IgD-negative memory B cell (primary cell): Measurements from ENCODE around the gene MKKS. TPM values are rescaled to one million over a fixed set of nuclear protein-coding genes. Genes with fewer than 3 reads are reported as not detected.
"Not testable (repeated sequence)": the region's sequence is repeated elsewhere in the genome, so short reads cannot be mapped to it uniquely, and the experiment has no call there.

Experiments used
- H3K27ac Mint-ChIP-seq, 3 donors: one replicate each; pipeline ENCODE4 v1.8.0; 2020 to 2022; ENCODE audit warnings: mild to moderate bottlenecking in 3 of 3, mixed read lengths in 3 of 3, moderate library complexity in 1 of 3
- H3K27me3 Mint-ChIP-seq: one replicate; pipeline ENCODE4 v1.8.0; 2021; ENCODE audit warnings: mixed read lengths
- H3K36me3 Mint-ChIP-seq: one replicate; pipeline ENCODE4 v1.8.0; 2020; ENCODE audit warnings: mild to moderate bottlenecking, mixed read lengths
- H3K4me1 Mint-ChIP-seq, 3 donors: one replicate each; pipeline ENCODE4 v1.8.0; 2020 to 2022; ENCODE audit warnings: mixed read lengths in 3 of 3, mild to moderate bottlenecking in 1 of 3
- H3K4me3 Mint-ChIP-seq, 4 donors: one replicate each; pipeline ENCODE4 v1.8.0; 2020 to 2022; ENCODE audit warnings: mild to moderate bottlenecking in 4 of 4, mixed read lengths in 4 of 4, moderate library complexity in 3 of 4
- H3K9me3 Mint-ChIP-seq, 3 donors: one replicate each; pipeline ENCODE4 v1.8.0; 2020 to 2021; ENCODE audit warnings: mixed read lengths in 3 of 3, mild to moderate bottlenecking in 1 of 3
- polyA plus RNA-seq: library from polyadenylated mRNA; unstranded; fragments of 300-500 nt; fragmentation: Illumina TruSeq; gene quantifications from one replicate; pipeline ENCODE4 v1.2.3, GENCODE V29; 2021

MKKS gene
- polyA plus RNA-seq, 1 donor from 2014 or later, result 30.4 TPM

DNA sequence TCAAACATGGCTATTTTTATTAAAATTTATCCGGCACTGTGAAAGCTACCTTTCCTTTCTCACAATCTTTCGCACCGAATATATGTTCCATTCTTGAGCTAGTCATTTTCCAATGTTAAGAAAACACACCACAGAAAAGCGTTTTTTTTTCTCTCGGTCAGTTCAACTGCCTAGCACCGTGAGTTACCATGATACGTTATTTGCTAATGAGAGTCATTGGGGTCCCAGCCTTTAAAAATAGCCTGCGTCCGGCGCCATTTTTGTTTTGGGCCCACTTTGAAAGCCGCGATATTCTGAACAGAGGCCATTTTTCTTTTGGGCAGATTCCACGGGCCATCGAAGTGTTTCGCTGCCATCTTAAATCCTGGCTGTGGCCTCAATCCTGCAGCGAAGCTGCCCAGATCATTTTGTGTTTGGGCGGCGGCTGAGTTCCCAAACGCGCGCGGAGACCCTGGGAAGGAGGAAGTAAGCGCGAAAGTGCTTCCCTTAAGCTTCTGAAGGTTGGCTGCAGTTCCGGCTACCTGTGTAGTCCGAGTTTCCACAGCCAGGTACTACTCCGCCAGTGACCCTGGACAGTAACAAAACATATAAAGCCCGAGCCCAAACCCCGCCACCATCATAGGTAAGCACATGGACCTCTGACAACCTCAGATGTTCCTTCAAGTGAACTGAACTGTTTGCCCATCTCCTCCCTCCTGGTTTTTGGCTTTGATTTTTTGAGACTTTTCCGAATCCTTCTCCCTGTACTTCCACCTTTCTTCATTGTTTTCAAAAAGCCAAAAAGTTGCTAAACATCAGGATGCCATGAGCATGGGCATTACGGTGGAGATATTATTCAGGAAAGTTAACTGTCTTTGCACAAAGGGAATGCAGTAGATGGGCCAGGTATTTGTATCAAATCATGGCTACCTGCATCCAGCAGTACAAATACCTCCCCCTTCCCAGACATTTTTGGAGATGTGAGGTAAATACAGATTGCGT lies 1.1 kb upstream of the MKKS start, which contains the start of gene SLX4IP:
SLX4IP (plus strand) TSS at position 474 of the 981 bp plus-strand sequence. CDS start 22,900 bp downstream, outside the sequence.
- H3K36me3 Mint-ChIP-seq, result no peaks in the 10 kb centered on the region
- peaks cover 27 to 45% (median 29%) of the 10 kb centered on the region in 3 donors for H3K4me1 Mint-ChIP-seq
- no peaks in the 10 kb centered on the region for H3K9me3 Mint-ChIP-seq
- H3K27ac Mint-ChIP-seq, result peak within 1 kb of the TSS; percentile 86 to 97 (median 95)
- peak within 1 kb of the TSS; percentile 91 to 100 (median 95) for H3K4me3 Mint-ChIP-seq
- no peaks in the 10 kb centered on the region for H3K27me3 Mint-ChIP-seq

DNA sequence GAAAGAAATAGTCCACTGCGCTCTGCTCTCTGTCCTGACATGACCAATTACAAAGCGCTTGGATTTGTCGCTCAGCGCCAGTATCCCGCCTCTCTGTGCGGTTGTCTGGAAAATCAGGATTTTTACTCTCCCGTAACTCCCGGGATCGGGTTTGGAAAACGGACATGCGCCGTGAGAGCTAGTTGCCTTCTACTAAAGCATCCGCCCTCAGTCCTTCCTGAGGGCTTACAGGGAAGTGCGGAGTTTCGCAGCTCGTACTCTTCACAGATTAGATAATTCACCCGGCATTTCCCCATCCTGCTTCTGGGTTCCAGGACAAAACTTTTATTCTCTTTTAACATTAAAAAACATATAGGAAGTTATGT lies 427 bp upstream of the MKKS start:
- Mint-ChIP-seq H3K4me3 (peak overlapping the region; percentile 91 to 100 (median 95)), H3K9me3 (no peaks in the 10 kb centered on the region), H3K36me3 (no peaks in the 10 kb centered on the region), H3K27ac (peak overlapping the region; percentile 86 to 97 (median 95)), H3K4me1 (peaks cover 28 to 47% (median 31%) of the 10 kb centered on the region in 3 donors), H3K27me3 (no peaks in the 10 kb centered on the region)

DNA sequence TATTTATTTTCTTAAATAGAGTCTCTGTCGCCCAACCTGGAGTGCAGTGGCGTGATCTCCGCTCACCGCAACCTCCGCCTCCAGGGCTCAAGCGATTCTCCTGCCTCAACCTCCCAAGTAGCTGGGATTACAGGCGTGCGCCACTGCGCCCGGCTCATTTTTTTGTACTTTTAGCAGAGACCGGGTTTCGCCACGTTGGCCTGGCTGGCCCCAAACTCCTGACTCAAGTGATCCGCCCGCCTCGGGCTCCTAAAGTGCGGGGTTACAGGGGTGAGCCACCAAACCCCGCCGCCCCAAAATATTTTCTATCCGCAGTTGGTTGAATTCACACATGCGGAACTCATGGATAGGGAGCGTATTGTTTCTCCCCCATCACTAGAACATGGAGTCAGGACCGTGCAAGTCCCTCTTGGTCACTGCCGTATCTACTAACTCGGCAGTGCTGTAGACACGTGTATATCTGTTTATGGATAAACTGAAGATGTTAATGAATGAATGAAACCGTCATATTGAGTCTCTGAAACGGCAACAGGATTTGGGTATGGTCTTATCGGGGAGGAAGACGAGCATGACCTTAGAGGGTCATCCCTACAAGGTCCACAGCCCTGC lies 904 bp downstream of the MKKS start:
- Mint-ChIP-seq H3K4me3 (peak overlapping the region; percentile 91 to 100 (median 95)), H3K27me3 (no peaks in the 10 kb centered on the region), H3K27ac (peak overlapping the region; percentile 86 to 97 (median 95))

DNA sequence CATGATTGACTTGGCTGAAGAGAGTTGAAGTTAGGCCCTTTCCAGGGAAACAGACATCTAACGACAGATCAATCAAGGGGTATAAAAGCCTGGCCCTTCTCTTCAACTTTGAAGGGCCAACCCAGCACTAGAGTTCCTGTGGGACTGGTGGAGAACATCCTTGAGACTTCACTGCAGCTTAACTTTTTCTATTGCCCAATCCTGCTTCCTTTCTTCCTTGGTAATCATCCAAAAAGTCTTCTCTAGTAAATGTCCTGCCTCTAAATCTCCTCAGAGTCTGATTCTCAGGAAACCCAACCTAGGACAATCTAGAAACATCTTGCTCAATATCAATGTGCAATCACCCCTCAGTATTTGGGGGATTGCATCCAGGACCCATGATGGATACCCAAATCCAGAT lies 1.9 kb downstream of the MKKS start:
- H3K4me3 Mint-ChIP-seq, result peak overlapping the region; percentile 19 to 74 (median 62)
- H3K4me1 Mint-ChIP-seq, result peaks cover 36 to 58% (median 44%) of the 10 kb centered on the region in 3 donors
- H3K27ac Mint-ChIP-seq, result peak overlapping the region; percentile 38 to 81 (median 60)
- H3K27me3 Mint-ChIP-seq, result no peaks in the 10 kb centered on the region
- no peaks in the 10 kb centered on the region for H3K36me3 Mint-ChIP-seq
- no peaks in the 10 kb centered on the region for H3K9me3 Mint-ChIP-seq

More for the DNA sequence above, 904 bp downstream of the MKKS start:
- Mint-ChIP-seq H3K9me3 (no peaks in the 10 kb centered on the region), H3K36me3 (no peaks in the 10 kb centered on the region), H3K4me1 (peaks cover 35 to 55% (median 40%) of the 10 kb centered on the region in 3 donors)

- Mint-ChIP-seq H3K27me3 (no peaks in the 10 kb centered on the region), H3K4me1 (peaks cover 38 to 56% (median 43%) of the 10 kb centered on the region in 3 donors), H3K4me3 (peak overlapping the region in 2 of 4 donors; percentile 17 to 74), H3K9me3 (no peaks in the 10 kb centered on the region), H3K27ac (peak overlapping the region in 2 of 3 donors; percentile 38 to 48), H3K36me3 (no peaks in the 10 kb centered on the region)
These were observed 3.3 kb downstream of the MKKS start for GRCh38 chr20:10430704-10431103.

- H3K27me3 Mint-ChIP-seq, result no peaks in the 10 kb centered on the region
- H3K4me3 Mint-ChIP-seq, result peak overlapping the region in 1 of 4 donors; percentile 74
- H3K27ac Mint-ChIP-seq, result peak overlapping the region; percentile 4 to 46 (median 38)
- H3K4me1 Mint-ChIP-seq, result peaks cover 32 to 49% (median 38%) of the 10 kb centered on the region in 3 donors
- H3K36me3 Mint-ChIP-seq, result no peaks in the 10 kb centered on the region
- H3K9me3 Mint-ChIP-seq, result no peaks in the 10 kb centered on the region
These were observed 4.0 kb downstream of the MKKS start for GRCh38 chr20:10430000-10430466.

- Mint-ChIP-seq H3K9me3 (no peaks in the 10 kb centered on the region), H3K27me3 (no peaks in the 10 kb centered on the region), H3K4me3 (peak overlapping the region in 2 of 4 donors; percentile 3 to 32), H3K4me1 (peaks cover 31 to 44% (median 38%) of the 10 kb centered on the region in 3 donors), H3K27ac (peak overlapping the region in 2 of 3 donors; percentile 21 to 46), H3K36me3 (no peaks in the 10 kb centered on the region)
These were observed 4.5 kb downstream of the MKKS start for GRCh38 chr20:10429443-10429981.

- peak overlapping the region in 1 of 3 donors; percentile 49 for H3K27ac Mint-ChIP-seq
These were observed 6.0 kb downstream of the MKKS start for GRCh38 chr20:10428008-10428407.

GRCh38 chr20:10427060-10427692 lies 6.8 kb downstream of the MKKS start:
- no peaks in the 10 kb centered on the region for H3K27me3 Mint-ChIP-seq
- no peak overlapping the region for H3K4me3 Mint-ChIP-seq
- no peaks in the 10 kb centered on the region for H3K9me3 Mint-ChIP-seq
- no peaks in the 10 kb centered on the region for H3K36me3 Mint-ChIP-seq
- peak overlapping the region in 1 of 3 donors; percentile 49 for H3K27ac Mint-ChIP-seq
- peaks cover 32 to 33% (median 33%) of the 10 kb centered on the region in 3 donors for H3K4me1 Mint-ChIP-seq

More at GRCh38 chr20:10428008-10428407, 6.0 kb downstream of the MKKS start:
- Mint-ChIP-seq H3K9me3 (no peaks in the 10 kb centered on the region), H3K36me3 (no peaks in the 10 kb centered on the region), H3K4me1 (peaks cover 33 to 35% (median 34%) of the 10 kb centered on the region in 3 donors), H3K27me3 (no peaks in the 10 kb centered on the region), H3K4me3 (peak overlapping the region in 1 of 4 donors; percentile 28)

GRCh38 chr20:10423735-10424134 lies 10.3 kb downstream of the MKKS start:
- Mint-ChIP-seq H3K27ac (no peak overlapping the region), H3K9me3 (no peaks in the 10 kb centered on the region), H3K4me1 (peaks cover 4 to 11% (median 11%) of the 10 kb centered on the region in 3 donors), H3K27me3 (no peaks in the 10 kb centered on the region), H3K4me3 (no peak overlapping the region), H3K36me3 (peaks cover 5% of the 10 kb centered on the region)

- Mint-ChIP-seq H3K27me3 (no peaks in the 10 kb centered on the region), H3K4me1 (peaks cover 15 to 24% (median 19%) of the 10 kb centered on the region in 3 donors), H3K9me3 (no peaks in the 10 kb centered on the region), H3K36me3 (peaks cover 12% of the 10 kb centered on the region), H3K4me3 (no peak overlapping the region), H3K27ac (no peak overlapping the region)
These were observed 14.4 kb downstream of the MKKS start for GRCh38 chr20:10419550-10420133.

DNA sequence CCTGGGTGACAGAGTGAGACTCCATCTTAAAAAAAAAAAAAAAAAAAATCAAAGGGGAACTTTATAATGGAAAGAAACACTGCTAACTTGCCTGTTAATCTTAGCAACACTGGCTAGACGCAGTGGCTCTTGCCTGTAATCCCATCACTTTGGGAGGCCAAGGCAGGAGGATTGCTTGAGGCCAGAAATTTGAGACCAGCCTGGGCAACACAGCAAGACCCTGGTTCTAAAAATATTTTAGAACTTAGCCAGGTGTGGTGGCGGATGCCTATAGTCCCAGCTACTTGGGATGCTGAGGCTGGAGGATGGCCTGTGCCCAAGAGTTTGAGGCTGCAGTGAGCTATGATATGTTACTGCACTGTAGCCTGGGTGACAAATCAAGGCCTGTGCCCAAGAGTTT lies 16.8 kb downstream of the MKKS start:
- Mint-ChIP-seq H3K4me1 (peaks cover 15 to 24% (median 20%) of the 10 kb centered on the region in 3 donors), H3K36me3 (peaks cover 12% of the 10 kb centered on the region)
- H3K4me3 Mint-ChIP-seq, H3K27ac Mint-ChIP-seq, H3K27me3 Mint-ChIP-seq, H3K9me3 Mint-ChIP-seq: not testable (repeated sequence)

DNA sequence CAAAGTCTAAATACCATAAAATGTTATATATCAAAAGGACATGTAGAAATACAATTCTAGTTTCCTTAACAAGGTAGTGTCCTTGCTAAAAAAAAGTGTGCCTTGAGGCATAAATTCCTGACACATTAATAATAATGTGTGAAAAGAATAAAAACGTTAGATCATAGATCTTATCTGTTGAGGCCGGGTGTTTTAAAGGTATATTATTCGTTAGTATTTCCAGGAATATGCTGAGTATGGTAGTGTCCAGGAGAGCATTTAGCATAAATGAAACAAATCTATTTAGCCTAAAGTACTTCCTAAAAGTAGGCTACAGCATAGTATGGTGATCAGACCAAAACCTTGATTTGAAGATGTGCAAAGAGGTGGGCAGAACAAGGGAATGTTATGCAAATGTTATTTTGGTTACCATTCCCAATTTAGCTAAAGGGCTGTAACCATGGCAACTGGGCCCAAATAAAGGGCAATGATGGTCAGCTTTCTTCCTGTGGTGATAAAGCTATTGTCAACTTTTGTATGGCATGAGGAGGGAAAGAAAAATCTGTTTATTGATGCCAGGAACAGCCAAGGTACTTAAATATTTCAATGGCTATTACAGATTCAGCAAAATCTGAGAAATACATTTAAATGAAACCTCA lies 18.9 kb downstream of the MKKS start:
- Mint-ChIP-seq H3K4me3 (no peak overlapping the region), H3K36me3 (peaks cover 7% of the 10 kb centered on the region), H3K27ac (no peak overlapping the region), H3K9me3 (no peaks in the 10 kb centered on the region), H3K27me3 (no peaks in the 10 kb centered on the region), H3K4me1 (peaks cover 15 to 22% (median 18%) of the 10 kb centered on the region in 3 donors)
